GM04504 (cell line): Measurements from ENCODE around the gene NPW.
"Not testable (repeated sequence)": the region's sequence is repeated elsewhere in the genome, so short reads cannot be mapped to it uniquely, and the experiment has no call there.

ENCODE experiments used
- DNase-seq: peaks from one replicate; pipeline ENCODE4 v3.0.0-alpha.2; 2012; ENCODE audit warnings: low read depth

Gene NPW

GRCh38 chr16:2023092-2024031, 3.8 kb downstream of the NPW start:
- DNase-seq, result peak; percentile 69

- no peak for DNase-seq
Observed at GRCh38 chr16:2024032-2024420, 4.4 kb downstream of the NPW start.

- DNase-seq, result no peak
Observed at GRCh38 chr16:2025251-2025650, 5.7 kb downstream of the NPW start.

GRCh38 chr16:2025878-2026460, 6.4 kb downstream of the NPW start:
- no peak for DNase-seq

GRCh38 chr16:2026461-2027023, 7.0 kb downstream of the NPW start, which contains the start of gene NHERF2:
Gene NHERF2, plus strand, starts transcription at chr16:2026902. Its CDS starts 104 bp downstream, at chr16:2027006.
- no peak for DNase-seq

GRCh38 chr16:2027024-2028010, 7.7 kb downstream of the NPW start:
- no peak for DNase-seq

GRCh38 chr16:2028146-2028545, 8.6 kb downstream of the NPW start:
- no peak for DNase-seq

- DNase-seq, result no peak
Observed at GRCh38 chr16:2028620-2029220, 9.1 kb downstream of the NPW start.

- no peak for DNase-seq
Observed at GRCh38 chr16:2029350-2029749, 9.8 kb downstream of the NPW start.

GRCh38 chr16:2030036-2030435, 10.5 kb downstream of the NPW start:
- no peak for DNase-seq

GRCh38 chr16:2031081-2031577, 11.5 kb downstream of the NPW start:
- DNase-seq, result no peak

- DNase-seq, result no peak
Observed at GRCh38 chr16:2032285-2033056, 12.9 kb downstream of the NPW start.

- no peak for DNase-seq
Observed at GRCh38 chr16:2033057-2033908, 13.7 kb downstream of the NPW start.

GRCh38 chr16:2033909-2034695, 14.5 kb downstream of the NPW start:
- DNase-seq, result not testable (repeated sequence)

- no peak for DNase-seq
Observed at GRCh38 chr16:2034696-2035430, 15.3 kb downstream of the NPW start.

- DNase-seq, result peak; percentile 74
Observed at GRCh38 chr16:2035431-2036199, 16.0 kb downstream of the NPW start.
